ENCODE data around the gene RFPL3. TPM values are rescaled to one million over a fixed set of nuclear protein-coding genes. Genes with fewer than 3 reads are reported as not detected.

The RFPL3 gene
- total and polyA plus RNA-seq, 2 of the 13 experiments (the other 11 are each of a cell fraction or from before 2014, with no cell fraction given): not detected

DNA sequence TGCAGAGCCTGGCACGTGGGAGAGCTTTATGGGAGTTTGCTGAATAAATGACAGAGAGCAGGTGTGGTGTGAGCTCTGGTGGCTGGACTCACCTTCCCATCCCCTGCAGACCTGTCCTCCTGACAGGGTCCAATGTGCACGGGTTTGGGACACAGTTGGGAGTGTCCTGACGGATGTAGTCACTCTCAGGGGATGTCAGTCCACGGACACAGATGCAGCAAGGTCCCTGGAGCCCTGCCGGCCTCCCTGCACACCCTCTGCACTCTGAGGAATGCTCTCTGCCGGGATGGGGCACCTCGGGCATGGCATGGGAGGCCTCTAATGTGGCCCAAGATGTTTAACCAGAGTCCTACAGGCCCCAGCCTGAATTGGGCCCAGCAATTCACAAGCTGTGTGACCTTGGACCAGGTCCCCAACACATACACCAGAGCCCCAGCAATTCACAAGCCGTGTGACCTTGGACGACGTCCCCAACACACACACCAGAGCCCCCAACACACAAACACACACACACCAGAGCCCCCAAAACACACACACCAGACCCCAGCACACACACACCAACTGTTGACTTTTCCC, 30.0 kb upstream of the RFPL3 start (continued):
- TF ChIP-seq, protein P1, sequence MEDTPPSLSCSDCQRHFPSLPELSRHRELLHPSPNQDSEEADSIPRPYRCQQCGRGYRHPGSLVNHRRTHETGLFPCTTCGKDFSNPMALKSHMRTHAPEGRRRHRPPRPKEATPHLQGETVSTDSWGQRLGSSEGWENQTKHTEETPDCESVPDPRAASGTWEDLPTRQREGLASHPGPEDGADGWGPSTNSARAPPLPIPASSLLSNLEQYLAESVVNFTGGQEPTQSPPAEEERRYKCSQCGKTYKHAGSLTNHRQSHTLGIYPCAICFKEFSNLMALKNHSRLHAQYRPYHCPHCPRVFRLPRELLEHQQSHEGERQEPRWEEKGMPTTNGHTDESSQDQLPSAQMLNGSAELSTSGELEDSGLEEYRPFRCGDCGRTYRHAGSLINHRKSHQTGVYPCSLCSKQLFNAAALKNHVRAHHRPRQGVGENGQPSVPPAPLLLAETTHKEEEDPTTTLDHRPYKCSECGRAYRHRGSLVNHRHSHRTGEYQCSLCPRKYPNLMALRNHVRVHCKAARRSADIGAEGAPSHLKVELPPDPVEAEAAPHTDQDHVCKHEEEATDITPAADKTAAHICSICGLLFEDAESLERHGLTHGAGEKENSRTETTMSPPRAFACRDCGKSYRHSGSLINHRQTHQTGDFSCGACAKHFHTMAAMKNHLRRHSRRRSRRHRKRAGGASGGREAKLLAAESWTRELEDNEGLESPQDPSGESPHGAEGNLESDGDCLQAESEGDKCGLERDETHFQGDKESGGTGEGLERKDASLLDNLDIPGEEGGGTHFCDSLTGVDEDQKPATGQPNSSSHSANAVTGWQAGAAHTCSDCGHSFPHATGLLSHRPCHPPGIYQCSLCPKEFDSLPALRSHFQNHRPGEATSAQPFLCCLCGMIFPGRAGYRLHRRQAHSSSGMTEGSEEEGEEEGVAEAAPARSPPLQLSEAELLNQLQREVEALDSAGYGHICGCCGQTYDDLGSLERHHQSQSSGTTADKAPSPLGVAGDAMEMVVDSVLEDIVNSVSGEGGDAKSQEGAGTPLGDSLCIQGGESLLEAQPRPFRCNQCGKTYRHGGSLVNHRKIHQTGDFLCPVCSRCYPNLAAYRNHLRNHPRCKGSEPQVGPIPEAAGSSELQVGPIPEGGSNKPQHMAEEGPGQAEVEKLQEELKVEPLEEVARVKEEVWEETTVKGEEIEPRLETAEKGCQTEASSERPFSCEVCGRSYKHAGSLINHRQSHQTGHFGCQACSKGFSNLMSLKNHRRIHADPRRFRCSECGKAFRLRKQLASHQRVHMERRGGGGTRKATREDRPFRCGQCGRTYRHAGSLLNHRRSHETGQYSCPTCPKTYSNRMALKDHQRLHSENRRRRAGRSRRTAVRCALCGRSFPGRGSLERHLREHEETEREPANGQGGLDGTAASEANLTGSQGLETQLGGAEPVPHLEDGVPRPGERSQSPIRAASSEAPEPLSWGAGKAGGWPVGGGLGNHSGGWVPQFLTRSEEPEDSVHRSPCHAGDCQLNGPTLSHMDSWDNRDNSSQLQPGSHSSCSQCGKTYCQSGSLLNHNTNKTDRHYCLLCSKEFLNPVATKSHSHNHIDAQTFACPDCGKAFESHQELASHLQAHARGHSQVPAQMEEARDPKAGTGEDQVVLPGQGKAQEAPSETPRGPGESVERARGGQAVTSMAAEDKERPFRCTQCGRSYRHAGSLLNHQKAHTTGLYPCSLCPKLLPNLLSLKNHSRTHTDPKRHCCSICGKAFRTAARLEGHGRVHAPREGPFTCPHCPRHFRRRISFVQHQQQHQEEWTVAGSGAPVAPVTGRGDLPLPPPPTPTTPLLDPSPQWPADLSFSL (CRISPR knock-in tag; IDR thresholded peaks at IDR 0.05): no peak
- TF ChIP-seq ATRX (CRISPR knock-in tag; IDR thresholded peaks at IDR 0.05; ENCODE audit: borderline replicate concordance): no peak
- no peak for TF ChIP-seq RXRA (CRISPR knock-in tag; IDR thresholded peaks at IDR 0.05)
- TF ChIP-seq ZNF629 (CRISPR knock-in tag; conservative IDR thresholded peaks at IDR 0.05): no peak
- TF ChIP-seq TOE1 (CRISPR knock-in tag; IDR thresholded peaks at IDR 0.05): no peak
- no peak for TF ChIP-seq IKZF4 (CRISPR knock-in tag; IDR thresholded peaks at IDR 0.05; ENCODE audit: borderline replicate concordance, low read depth, not compliant biosample characterization)
- TF ChIP-seq, protein P2, sequence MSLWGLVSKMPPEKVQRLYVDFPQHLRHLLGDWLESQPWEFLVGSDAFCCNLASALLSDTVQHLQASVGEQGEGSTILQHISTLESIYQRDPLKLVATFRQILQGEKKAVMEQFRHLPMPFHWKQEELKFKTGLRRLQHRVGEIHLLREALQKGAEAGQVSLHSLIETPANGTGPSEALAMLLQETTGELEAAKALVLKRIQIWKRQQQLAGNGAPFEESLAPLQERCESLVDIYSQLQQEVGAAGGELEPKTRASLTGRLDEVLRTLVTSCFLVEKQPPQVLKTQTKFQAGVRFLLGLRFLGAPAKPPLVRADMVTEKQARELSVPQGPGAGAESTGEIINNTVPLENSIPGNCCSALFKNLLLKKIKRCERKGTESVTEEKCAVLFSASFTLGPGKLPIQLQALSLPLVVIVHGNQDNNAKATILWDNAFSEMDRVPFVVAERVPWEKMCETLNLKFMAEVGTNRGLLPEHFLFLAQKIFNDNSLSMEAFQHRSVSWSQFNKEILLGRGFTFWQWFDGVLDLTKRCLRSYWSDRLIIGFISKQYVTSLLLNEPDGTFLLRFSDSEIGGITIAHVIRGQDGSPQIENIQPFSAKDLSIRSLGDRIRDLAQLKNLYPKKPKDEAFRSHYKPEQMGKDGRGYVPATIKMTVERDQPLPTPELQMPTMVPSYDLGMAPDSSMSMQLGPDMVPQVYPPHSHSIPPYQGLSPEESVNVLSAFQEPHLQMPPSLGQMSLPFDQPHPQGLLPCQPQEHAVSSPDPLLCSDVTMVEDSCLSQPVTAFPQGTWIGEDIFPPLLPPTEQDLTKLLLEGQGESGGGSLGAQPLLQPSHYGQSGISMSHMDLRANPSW (CRISPR knock-in tag; IDR thresholded peaks at IDR 0.05; ENCODE audit: borderline replicate concordance): no peak
- TF ChIP-seq, protein P3, sequence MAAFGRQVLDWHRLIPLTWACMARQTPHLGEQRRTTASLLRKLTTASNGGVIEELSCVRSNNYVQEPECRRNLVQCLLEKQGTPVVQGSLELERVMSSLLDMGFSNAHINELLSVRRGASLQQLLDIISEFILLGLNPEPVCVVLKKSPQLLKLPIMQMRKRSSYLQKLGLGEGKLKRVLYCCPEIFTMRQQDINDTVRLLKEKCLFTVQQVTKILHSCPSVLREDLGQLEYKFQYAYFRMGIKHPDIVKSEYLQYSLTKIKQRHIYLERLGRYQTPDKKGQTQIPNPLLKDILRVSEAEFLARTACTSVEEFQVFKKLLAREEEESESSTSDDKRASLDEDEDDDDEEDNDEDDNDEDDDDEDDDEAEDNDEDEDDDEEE (CRISPR knock-in tag; IDR thresholded peaks at IDR 0.05): no peak
- no peak for TF ChIP-seq FOXC1 (CRISPR knock-in tag; IDR thresholded peaks at IDR 0.05; ENCODE audit: borderline replicate concordance)

Data from HepG2 (cell line).